Effector memory CD4-positive, alpha-beta T cell (primary cell): ENCODE results near the gene INSIG1.

Experiments
- DNase-seq, 3 donors: peaks; one replicate each; pipeline ENCODE4 v3.0.0-alpha.2; 2020
- H3K27ac ChIP-seq: 2 replicates; pipeline ENCODE4 v1.7.0; 2013; ENCODE audit warnings: mild to moderate bottlenecking, low read length, moderate library complexity; ENCODE audit not compliant: insufficient read depth, poor library complexity, severe bottlenecking
- H3K27me3 ChIP-seq: replicated peaks from 2 replicates; pipeline ENCODE4 v1.7.0; 2013; ENCODE audit warnings: mild to moderate bottlenecking, low read length; ENCODE audit not compliant: insufficient read depth, control insufficient read depth, poor library complexity, severe bottlenecking
- H3K36me3 ChIP-seq: 2 replicates; pipeline ENCODE4 v1.7.0; 2013; ENCODE audit warnings: mild to moderate bottlenecking, low read length, moderate library complexity; ENCODE audit not compliant: control insufficient read depth, insufficient read depth
- H3K4me1 ChIP-seq: 2 replicates; pipeline ENCODE4 v1.7.0; 2013; ENCODE audit warnings: low read length, mild to moderate bottlenecking; ENCODE audit not compliant: control insufficient read depth, insufficient read depth, poor library complexity, severe bottlenecking
- H3K4me3 ChIP-seq: 2 replicates; pipeline ENCODE4 v1.7.0; 2013; ENCODE audit warnings: low read length, low read depth, mild to moderate bottlenecking; ENCODE audit not compliant: insufficient read depth, poor library complexity, severe bottlenecking
- H3K9me3 ChIP-seq: 2 replicates; pipeline ENCODE4 v1.7.0; 2013; ENCODE audit warnings: mild to moderate bottlenecking, low read length, moderate library complexity; ENCODE audit not compliant: control insufficient read depth

The INSIG1 gene

GRCh38 chr7:155356323-155357105 is 58.8 kb downstream of the INSIG1 start:
- Histone ChIP-seq H3K36me3 (no peaks in the 10 kb centered on the region), H3K4me3 (no peak overlapping the region), H3K27ac (no peak overlapping the region), H3K4me1 (no peaks in the 10 kb centered on the region), H3K27me3 (no peaks in the 10 kb centered on the region), H3K9me3 (no peaks in the 10 kb centered on the region)
- DNase-seq = no peak

- no peak overlapping the region for H3K27ac ChIP-seq
- no peaks in the 10 kb centered on the region for H3K27me3 ChIP-seq
- no peaks in the 10 kb centered on the region for H3K9me3 ChIP-seq
Measured at GRCh38 chr7:155357573-155358041, 59.9 kb downstream of the INSIG1 start.

GRCh38 chr7:155358066-155358947 is 60.6 kb downstream of the INSIG1 start:
- no peaks in the 10 kb centered on the region for H3K4me1 ChIP-seq
- H3K4me3 ChIP-seq = no peak overlapping the region
- H3K27ac ChIP-seq = no peak overlapping the region
- DNase-seq = no peak
- no peaks in the 10 kb centered on the region for H3K27me3 ChIP-seq
- no peaks in the 10 kb centered on the region for H3K9me3 ChIP-seq
- H3K36me3 ChIP-seq = no peaks in the 10 kb centered on the region

More at GRCh38 chr7:155357573-155358041, 59.9 kb downstream of the INSIG1 start:
- Histone ChIP-seq H3K36me3 (no peaks in the 10 kb centered on the region), H3K4me3 (no peak overlapping the region), H3K4me1 (no peaks in the 10 kb centered on the region)
- no peak for DNase-seq

- no peak overlapping the region for H3K27ac ChIP-seq
- no peaks in the 10 kb centered on the region for H3K36me3 ChIP-seq
- DNase-seq = no peak
- H3K4me3 ChIP-seq = no peak overlapping the region
- H3K27me3 ChIP-seq = no peaks in the 10 kb centered on the region
- H3K4me1 ChIP-seq = no peaks in the 10 kb centered on the region
- no peaks in the 10 kb centered on the region for H3K9me3 ChIP-seq
Measured at GRCh38 chr7:155358948-155359712, 61.5 kb downstream of the INSIG1 start.
